ENCODE data around the gene MMRN2. TPM values are rescaled to one million over a fixed set of nuclear protein-coding genes. Genes with fewer than 3 reads are reported as not detected.

Gene MMRN2
- total and polyA plus RNA-seq, 8 donors: 1.00 to 40.0 (median 5.7) TPM

DNA sequence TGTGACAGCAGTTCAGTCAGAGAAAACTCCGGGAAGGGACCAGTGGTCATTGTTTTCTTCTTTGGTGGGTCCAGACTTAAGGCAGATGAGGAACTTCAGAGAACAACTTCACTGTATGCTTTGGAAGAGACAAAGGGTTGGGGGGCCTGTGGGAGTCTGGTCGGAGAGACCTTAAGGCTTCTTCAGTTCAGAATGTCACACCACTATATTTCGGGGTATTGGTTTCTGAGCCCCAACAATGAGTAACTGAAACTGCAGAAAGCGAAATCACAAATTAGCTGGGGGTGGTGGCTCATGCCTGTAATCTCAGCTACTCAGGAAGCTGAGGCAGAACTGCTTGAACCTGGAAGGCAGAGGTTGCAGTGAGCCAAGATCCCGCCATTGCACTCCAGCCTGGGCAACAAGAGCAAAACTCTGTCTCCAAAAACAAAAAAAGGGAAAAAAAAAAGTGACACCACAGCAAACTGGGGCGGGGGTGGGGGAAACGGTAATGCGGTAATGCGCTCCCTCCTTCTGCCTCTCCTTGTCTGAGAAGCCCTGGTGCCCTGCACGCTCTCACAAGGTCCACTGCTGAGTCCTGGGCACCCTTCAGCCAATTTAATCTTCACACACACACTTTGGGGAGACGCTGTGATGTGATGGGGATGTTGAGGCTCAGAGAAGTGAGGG is 8.7 kb upstream of the MMRN2 start:
- peaks cover 0 to 18% (median 0%) of the 10 kb centered on the region in 3 donors for H3K27me3 ChIP-seq
- H3K9me3 ChIP-seq: no peaks in the 10 kb centered on the region
- peak overlapping the region in 4 of 5 donors; percentile 27 to 91 (median 50) for H3K27ac ChIP-seq
- H3K36me3 ChIP-seq: no peaks in the 10 kb centered on the region
- intact Hi-C loops (cut with DNase I; ENCODE audit: low total_unique reads): no loop called here
- TF ChIP-seq POLR2AphosphoS5 (IDR thresholded peaks at IDR 0.05) (no peak), POLR2A (IDR thresholded peaks at IDR 0.05) (no peak), EP300 (IDR thresholded peaks at IDR 0.05) (no peak)
- TF ChIP-seq, protein P1, sequence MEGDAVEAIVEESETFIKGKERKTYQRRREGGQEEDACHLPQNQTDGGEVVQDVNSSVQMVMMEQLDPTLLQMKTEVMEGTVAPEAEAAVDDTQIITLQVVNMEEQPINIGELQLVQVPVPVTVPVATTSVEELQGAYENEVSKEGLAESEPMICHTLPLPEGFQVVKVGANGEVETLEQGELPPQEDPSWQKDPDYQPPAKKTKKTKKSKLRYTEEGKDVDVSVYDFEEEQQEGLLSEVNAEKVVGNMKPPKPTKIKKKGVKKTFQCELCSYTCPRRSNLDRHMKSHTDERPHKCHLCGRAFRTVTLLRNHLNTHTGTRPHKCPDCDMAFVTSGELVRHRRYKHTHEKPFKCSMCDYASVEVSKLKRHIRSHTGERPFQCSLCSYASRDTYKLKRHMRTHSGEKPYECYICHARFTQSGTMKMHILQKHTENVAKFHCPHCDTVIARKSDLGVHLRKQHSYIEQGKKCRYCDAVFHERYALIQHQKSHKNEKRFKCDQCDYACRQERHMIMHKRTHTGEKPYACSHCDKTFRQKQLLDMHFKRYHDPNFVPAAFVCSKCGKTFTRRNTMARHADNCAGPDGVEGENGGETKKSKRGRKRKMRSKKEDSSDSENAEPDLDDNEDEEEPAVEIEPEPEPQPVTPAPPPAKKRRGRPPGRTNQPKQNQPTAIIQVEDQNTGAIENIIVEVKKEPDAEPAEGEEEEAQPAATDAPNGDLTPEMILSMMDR (IDR thresholded peaks at IDR 0.05): no peak
- peak in 1 of 2 donors; percentile 9 for DNase-seq
- 59 to 68% (median 62%) methylated on average over 11 of the region's 11 CpGs for WGBS, 5 donors
- H3K4me3 ChIP-seq: no peak overlapping the region
- H3K4me1 ChIP-seq: peaks cover 43 to 54% (median 48%) of the 10 kb centered on the region in 4 donors

DNA sequence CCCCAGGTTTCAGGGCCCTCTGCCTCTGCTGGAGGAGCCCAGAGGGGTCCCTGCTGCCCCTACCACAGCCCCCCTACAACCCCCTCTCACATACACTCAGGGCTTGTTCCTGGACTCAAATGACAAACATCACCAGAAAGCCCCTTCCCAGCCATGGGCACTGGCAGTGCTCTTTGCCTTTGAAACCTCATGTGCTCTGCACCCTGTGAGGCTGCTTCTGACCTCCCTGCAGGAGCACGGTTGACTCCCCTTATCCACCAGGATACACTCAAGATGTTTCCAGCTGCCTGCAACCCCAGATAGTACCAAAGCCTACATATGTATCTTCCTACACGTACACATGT is 7.4 kb upstream of the MMRN2 start:
- Histone ChIP-seq H3K4me3 (no peak overlapping the region), H3K27ac (no peak overlapping the region), H3K36me3 (no peaks in the 10 kb centered on the region), H3K27me3 (peaks cover 0 to 14% (median 0%) of the 10 kb centered on the region in 3 donors), H3K9me3 (no peaks in the 10 kb centered on the region), H3K4me1 (peaks cover 34 to 53% (median 50%) of the 10 kb centered on the region in 4 donors)
- intact Hi-C loops (cut with DNase I; ENCODE audit: low total_unique reads): no loop called here
- 57 to 80% (median 76%) methylated on average over 2 of the region's 2 CpGs for WGBS, 5 donors
- TF ChIP-seq POLR2AphosphoS5 (IDR thresholded peaks at IDR 0.05) (no peak), POLR2A (IDR thresholded peaks at IDR 0.05) (no peak), EP300 (IDR thresholded peaks at IDR 0.05) (no peak)
- TF ChIP-seq, protein P1 (IDR thresholded peaks at IDR 0.05): no peak
- DNase-seq: no peak

DNA sequence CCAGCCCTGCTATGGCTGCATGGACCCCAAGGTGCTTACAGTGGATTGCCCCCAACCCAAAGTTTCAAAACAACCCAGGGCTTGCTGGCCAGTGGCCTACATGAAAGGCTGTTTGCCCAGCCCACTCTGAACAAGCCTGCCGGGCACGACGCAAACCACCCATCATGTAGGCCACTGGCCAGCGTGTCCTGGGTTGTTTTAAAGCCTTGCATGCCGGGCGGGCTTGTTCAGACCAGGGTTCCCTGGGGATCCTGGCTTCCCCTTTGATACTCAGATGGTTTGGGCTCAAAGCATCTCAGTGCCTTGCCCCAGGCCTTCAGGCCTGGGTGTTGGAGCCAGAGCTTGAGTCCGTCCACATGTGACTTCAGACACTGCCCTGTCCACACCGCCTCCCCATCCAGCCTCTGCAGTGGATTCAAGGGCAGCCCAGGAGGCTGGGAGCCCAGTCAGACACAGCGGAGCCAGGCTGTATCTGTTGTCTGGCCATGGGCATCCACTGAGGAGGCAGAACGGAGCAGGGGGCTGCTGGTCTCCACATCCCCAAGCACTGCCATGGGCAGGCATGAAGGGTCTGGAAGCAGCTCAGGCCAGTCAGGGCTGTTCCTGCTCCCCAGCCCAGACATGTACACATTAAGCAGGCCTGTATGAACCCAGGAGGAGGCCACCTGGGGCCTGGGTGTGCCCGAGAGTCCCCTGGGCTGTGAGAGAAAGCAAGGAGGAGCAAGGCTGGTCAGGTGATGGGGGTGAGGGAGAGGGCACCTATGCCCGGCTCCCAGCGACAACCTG is 6.8 kb upstream of the MMRN2 start:
- Histone ChIP-seq H3K4me1 (peaks cover 29 to 53% (median 49%) of the 10 kb centered on the region in 4 donors), H3K9me3 (no peaks in the 10 kb centered on the region), H3K36me3 (no peaks in the 10 kb centered on the region), H3K4me3 (no peak overlapping the region), H3K27me3 (peaks cover 0 to 11% (median 0%) of the 10 kb centered on the region in 3 donors), H3K27ac (no peak overlapping the region)
- intact Hi-C loops (cut with DNase I; ENCODE audit: low total_unique reads): no loop called here
- no peak for TF ChIP-seq POLR2AphosphoS5 (IDR thresholded peaks at IDR 0.05)
- DNase-seq: peak; percentile 22 to 52
- 77 to 87% (median 77%) methylated on average over 6 to 13 of the region's 13 CpGs for WGBS, 5 donors

DNA sequence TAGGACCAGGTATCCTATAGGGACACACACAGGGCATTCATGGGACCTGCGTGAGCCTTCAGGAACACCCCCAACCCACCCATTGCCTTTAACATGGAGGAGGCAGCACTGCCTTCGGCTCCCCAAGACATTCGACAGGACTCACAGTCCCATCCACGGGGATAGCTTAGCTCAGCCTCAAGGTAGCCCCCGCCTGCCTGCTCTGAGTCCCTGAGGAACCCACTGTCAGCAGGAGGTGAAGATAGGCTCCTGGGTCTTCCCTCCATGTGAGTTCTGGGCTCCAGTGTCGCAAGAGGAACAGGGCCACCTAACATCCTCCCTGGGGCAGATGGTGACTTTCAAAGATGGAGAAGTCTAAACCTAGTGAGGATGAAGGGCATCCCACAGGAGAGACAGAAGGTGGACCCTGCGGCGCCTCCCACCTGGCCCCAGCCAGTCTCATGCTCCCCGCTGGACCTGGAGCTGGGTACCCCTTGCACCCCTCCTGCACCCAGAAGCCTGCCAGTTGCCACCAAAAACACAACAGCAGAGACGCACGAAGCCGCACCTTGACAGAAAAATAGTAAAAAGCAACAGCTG is 6.0 kb upstream of the MMRN2 start:
- intact Hi-C loops (cut with DNase I; ENCODE audit: low total_unique reads): no loop called here
- TF ChIP-seq POLR2AphosphoS5 (IDR thresholded peaks at IDR 0.05) (no peak), POLR2A (IDR thresholded peaks at IDR 0.05) (no peak)
- TF ChIP-seq, protein P1 (IDR thresholded peaks at IDR 0.05): no peak

More for the DNA sequence above, 6.0 kb upstream of the MMRN2 start:
- DNase-seq: peak in 1 of 2 donors; percentile 17
- Histone ChIP-seq H3K27ac (no peak overlapping the region), H3K27me3 (peaks cover 0 to 3% (median 0%) of the 10 kb centered on the region in 3 donors), H3K4me1 (peaks cover 26 to 53% (median 49%) of the 10 kb centered on the region in 4 donors), H3K4me3 (no peak overlapping the region), H3K36me3 (no peaks in the 10 kb centered on the region), H3K9me3 (no peaks in the 10 kb centered on the region)
- 93 to 96% (median 94%) methylated on average over 10 to 12 of the region's 12 CpGs for WGBS, 5 donors

Measured in stomach (tissue), 9 donors.